HG03571 (cell line): ENCODE results near the gene CATSPERD.
"Not testable (repeated sequence)": the region's sequence is repeated elsewhere in the genome, so short reads cannot be mapped to it uniquely, and the experiment has no call there.

Experiments
- ATAC-seq: cut with Tn5 transposase; IDR thresholded peaks from one replicate; pipeline ENCODE4 v1.9.1; 2021; ENCODE audit not compliant: unreplicated experiment

The CATSPERD gene

GRCh38 chr19:5697890-5698634 is 22.4 kb upstream of the CATSPERD start:
- ATAC-seq, result no peak

GRCh38 chr19:5698635-5699422 is 21.6 kb upstream of the CATSPERD start:
- no peak for ATAC-seq

- ATAC-seq, result no peak
Measured at GRCh38 chr19:5700455-5701092, 19.9 kb upstream of the CATSPERD start.

- not testable (repeated sequence) for ATAC-seq
Measured at GRCh38 chr19:5702053-5702410, 18.4 kb upstream of the CATSPERD start.

- no peak for ATAC-seq
Measured at GRCh38 chr19:5703819-5704818, 16.3 kb upstream of the CATSPERD start.

- no peak for ATAC-seq
Measured at GRCh38 chr19:5705552-5705951, 14.9 kb upstream of the CATSPERD start.

GRCh38 chr19:5706876-5707573 is 13.4 kb upstream of the CATSPERD start:
- ATAC-seq, result no peak

- ATAC-seq, result no peak
Measured at GRCh38 chr19:5707576-5708575, 12.6 kb upstream of the CATSPERD start.

- no peak for ATAC-seq
Measured at GRCh38 chr19:5711025-5711424, 9.4 kb upstream of the CATSPERD start.

GRCh38 chr19:5711713-5712161 is 8.7 kb upstream of the CATSPERD start:
- no peak for ATAC-seq

- no peak for ATAC-seq
Measured at GRCh38 chr19:5713228-5713627, 7.2 kb upstream of the CATSPERD start.

- no peak for ATAC-seq
Measured at GRCh38 chr19:5714816-5715215, 5.6 kb upstream of the CATSPERD start.

- no peak for ATAC-seq
Measured at GRCh38 chr19:5717215-5717935, 3.1 kb upstream of the CATSPERD start.

GRCh38 chr19:5718037-5718578 is 2.3 kb upstream of the CATSPERD start:
- ATAC-seq, result no peak

- ATAC-seq, result no peak
Measured at GRCh38 chr19:5718579-5719273, 1.7 kb upstream of the CATSPERD start.

- no peak for ATAC-seq
Measured at GRCh38 chr19:5719274-5719960, 1.0 kb upstream of the CATSPERD start.
